ENCODE results near the gene POLR2L. TPM values are rescaled to one million over a fixed set of nuclear protein-coding genes. Genes with fewer than 3 reads are reported as not detected.
A peak's percentile ranks its signal among the peaks of the same experiment; 100 is the strongest.

Gene POLR2L
- total and polyA plus RNA-seq, 2 of the 13 experiments (the other 11 are each of a cell fraction or from before 2014, with no cell fraction given): 104 to 114 TPM

DNA sequence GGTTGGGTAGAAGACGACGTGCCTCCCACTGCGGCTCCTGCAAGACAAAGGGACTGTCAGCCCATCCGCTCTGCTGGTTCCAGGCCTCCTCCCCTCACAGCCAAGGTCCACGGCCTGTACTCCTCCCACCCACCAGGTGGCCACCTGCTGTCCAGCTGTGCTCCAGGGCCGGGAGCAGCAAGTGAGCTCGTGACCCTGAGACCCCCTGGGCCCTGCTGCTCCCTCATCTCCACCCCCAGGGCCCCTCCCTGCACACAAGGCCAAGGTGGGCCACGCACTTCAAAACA is 27.7 kb upstream of the POLR2L start (continued):
- TF ChIP-seq, protein P1, sequence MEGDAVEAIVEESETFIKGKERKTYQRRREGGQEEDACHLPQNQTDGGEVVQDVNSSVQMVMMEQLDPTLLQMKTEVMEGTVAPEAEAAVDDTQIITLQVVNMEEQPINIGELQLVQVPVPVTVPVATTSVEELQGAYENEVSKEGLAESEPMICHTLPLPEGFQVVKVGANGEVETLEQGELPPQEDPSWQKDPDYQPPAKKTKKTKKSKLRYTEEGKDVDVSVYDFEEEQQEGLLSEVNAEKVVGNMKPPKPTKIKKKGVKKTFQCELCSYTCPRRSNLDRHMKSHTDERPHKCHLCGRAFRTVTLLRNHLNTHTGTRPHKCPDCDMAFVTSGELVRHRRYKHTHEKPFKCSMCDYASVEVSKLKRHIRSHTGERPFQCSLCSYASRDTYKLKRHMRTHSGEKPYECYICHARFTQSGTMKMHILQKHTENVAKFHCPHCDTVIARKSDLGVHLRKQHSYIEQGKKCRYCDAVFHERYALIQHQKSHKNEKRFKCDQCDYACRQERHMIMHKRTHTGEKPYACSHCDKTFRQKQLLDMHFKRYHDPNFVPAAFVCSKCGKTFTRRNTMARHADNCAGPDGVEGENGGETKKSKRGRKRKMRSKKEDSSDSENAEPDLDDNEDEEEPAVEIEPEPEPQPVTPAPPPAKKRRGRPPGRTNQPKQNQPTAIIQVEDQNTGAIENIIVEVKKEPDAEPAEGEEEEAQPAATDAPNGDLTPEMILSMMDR (CRISPR knock-in tag; IDR thresholded peaks at IDR 0.05): peak; percentile 82
- TF ChIP-seq, protein P2, sequence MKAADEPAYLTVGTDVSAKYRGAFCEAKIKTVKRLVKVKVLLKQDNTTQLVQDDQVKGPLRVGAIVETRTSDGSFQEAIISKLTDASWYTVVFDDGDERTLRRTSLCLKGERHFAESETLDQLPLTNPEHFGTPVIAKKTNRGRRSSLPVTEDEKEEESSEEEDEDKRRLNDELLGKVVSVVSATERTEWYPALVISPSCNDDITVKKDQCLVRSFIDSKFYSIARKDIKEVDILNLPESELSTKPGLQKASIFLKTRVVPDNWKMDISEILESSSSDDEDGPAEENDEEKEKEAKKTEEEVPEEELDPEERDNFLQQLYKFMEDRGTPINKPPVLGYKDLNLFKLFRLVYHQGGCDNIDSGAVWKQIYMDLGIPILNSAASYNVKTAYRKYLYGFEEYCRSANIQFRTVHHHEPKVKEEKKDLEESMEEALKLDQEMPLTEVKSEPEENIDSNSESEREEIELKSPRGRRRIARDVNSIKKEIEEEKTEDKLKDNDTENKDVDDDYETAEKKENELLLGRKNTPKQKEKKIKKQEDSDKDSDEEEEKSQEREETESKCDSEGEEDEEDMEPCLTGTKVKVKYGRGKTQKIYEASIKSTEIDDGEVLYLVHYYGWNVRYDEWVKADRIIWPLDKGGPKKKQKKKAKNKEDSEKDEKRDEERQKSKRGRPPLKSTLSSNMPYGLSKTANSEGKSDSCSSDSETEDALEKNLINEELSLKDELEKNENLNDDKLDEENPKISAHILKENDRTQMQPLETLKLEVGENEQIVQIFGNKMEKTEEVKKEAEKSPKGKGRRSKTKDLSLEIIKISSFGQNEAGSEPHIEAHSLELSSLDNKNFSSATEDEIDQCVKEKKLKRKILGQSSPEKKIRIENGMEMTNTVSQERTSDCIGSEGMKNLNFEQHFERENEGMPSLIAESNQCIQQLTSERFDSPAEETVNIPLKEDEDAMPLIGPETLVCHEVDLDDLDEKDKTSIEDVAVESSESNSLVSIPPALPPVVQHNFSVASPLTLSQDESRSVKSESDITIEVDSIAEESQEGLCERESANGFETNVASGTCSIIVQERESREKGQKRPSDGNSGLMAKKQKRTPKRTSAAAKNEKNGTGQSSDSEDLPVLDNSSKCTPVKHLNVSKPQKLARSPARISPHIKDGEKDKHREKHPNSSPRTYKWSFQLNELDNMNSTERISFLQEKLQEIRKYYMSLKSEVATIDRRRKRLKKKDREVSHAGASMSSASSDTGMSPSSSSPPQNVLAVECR (CRISPR knock-in tag; IDR thresholded peaks at IDR 0.05; ENCODE audit: borderline replicate concordance): 0 out of 2 replicates have a peak, but pooled peaks have one; percentile 32
- TF ChIP-seq XRCC5 (optimal IDR thresholded peaks at IDR 0.05; ENCODE audit: low read length) (peak; percentile 45), SSRP1 (CRISPR knock-in tag; IDR thresholded peaks at IDR 0.05) (0 out of 2 replicates have a peak, but pooled peaks have one; percentile 22), AGO1 (IDR thresholded peaks at IDR 0.05; ENCODE audit: low read depth, low read length, poor library complexity, severe bottlenecking) (peak; percentile 84)
- TF ChIP-seq, protein P3, sequence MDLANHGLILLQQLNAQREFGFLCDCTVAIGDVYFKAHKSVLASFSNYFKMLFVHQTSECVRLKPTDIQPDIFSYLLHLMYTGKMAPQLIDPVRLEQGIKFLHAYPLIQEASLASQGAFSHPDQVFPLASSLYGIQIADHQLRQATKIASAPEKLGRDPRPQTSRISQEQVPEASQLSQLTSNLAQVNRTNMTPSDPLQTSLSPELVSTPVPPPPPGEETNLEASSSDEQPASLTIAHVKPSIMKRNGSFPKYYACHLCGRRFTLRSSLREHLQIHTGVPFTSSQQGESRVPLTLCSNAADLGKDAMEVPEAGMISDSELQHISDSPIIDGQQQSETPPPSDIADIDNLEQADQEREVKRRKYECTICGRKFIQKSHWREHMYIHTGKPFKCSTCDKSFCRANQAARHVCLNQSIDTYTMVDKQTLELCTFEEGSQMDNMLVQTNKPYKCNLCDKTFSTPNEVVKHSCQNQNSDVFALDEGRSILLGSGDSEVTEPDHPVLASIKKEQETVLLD (CRISPR knock-in tag; IDR thresholded peaks at IDR 0.05; ENCODE audit: low read depth): no peak
